Measurements from ENCODE around the gene PLAAT4.
"Not testable (repeated sequence)": the region's sequence is repeated elsewhere in the genome, so short reads cannot be mapped to it uniquely, and the experiment has no call there.

PLAAT4 gene

DNA sequence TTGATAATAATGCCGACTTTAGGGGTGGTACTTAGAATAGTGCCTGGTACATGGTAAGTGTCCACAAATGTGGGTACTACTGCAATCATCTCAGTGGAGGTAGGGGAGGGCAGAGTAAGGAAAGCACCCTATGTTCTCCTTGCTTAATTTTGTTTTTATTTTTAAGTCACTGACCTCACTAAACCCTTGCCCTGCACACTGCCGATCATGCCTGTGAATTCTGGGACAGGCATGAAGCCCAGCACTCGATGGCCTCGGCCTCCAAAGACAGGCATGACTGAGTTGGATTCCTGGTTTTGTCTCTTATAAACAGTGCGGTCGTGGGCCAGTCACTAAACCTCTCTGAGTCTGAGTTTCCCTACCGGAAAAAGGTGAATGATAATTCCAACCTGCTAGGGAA is 23.8 kb upstream of the PLAAT4 start:
- Histone ChIP-seq H3K9me3 (replicated peaks; ENCODE audit: low read length) (no peaks in the 10 kb centered on the region), H3K9ac (ENCODE audit: low read depth, low read length) (no peak overlapping the region), H3K36me3 (ENCODE audit: insufficient read depth, low read length) (no peaks in the 10 kb centered on the region), H3K4me2 (ENCODE audit: low read length) (no peak overlapping the region), H3K27me3 (ENCODE audit: control insufficient read depth, insufficient read depth, low read length) (peaks cover 4% of the 10 kb centered on the region), H3K4me1 (ENCODE audit: control insufficient read depth, insufficient read depth, low read length) (peaks cover 13% of the 10 kb centered on the region), H3K4me3 (ENCODE audit: low read length) (no peak overlapping the region)

DNA sequence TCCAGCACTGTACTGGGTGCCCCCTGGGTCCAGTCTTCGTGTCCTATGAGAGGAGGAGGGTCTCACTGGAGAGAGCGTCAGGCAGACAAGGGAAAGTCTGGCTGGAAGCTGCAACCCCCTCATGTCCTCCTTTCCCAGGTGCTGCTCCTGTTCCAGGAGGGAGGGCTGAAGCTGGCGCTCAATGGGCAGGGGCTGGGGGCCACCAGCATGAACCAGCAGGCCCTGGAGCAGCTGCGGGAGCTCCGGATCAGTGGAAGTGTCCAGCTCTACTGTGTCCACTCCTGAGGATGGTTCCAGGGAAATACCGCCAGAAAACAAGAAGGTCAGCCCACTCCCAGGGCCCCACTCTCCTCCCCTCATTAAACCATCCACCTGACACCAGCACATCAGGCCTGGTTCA is 20.5 kb upstream of the PLAAT4 start:
- H3K4me1 ChIP-seq (ENCODE audit: control insufficient read depth, insufficient read depth, low read length), result peaks cover 2% of the 10 kb centered on the region
- no peaks in the 10 kb centered on the region for H3K36me3 ChIP-seq (ENCODE audit: insufficient read depth, low read length)
- H3K4me3 ChIP-seq (ENCODE audit: low read length), result no peak overlapping the region
- no peaks in the 10 kb centered on the region for H3K9me3 ChIP-seq (replicated peaks; ENCODE audit: low read length)
- peaks cover 4% of the 10 kb centered on the region for H3K27me3 ChIP-seq (ENCODE audit: control insufficient read depth, insufficient read depth, low read length)
- H3K4me2 ChIP-seq (ENCODE audit: low read length), result no peak overlapping the region
- no peak overlapping the region for H3K9ac ChIP-seq (ENCODE audit: low read depth, low read length)

DNA sequence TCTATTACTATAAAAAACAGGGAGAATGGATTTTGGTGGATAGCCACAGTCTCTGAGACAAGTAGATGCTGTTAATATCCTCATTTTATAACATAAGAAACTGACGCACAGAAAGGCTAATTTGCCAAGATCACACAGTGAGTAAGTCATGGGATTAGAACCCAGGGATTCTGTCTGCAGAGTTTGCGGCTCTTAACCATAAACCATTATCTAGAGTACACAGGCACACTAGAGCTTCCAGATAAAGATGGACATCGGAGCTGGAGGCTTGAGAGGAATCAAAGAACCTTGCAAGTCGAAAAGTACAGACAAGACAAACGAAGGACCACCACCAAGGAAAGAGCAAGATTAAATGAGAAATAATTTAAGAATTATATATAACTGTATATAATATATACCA is 19.5 kb upstream of the PLAAT4 start:
- H3K4me2 ChIP-seq (ENCODE audit: low read length), result no peak overlapping the region
- no peak overlapping the region for H3K9ac ChIP-seq (ENCODE audit: low read depth, low read length)
- H3K4me3 ChIP-seq (ENCODE audit: low read length), result no peak overlapping the region
- no peaks in the 10 kb centered on the region for H3K9me3 ChIP-seq (replicated peaks; ENCODE audit: low read length)
- no peaks in the 10 kb centered on the region for H3K4me1 ChIP-seq (ENCODE audit: control insufficient read depth, insufficient read depth, low read length)
- H3K36me3 ChIP-seq (ENCODE audit: insufficient read depth, low read length), result no peaks in the 10 kb centered on the region
- peaks cover 4% of the 10 kb centered on the region for H3K27me3 ChIP-seq (ENCODE audit: control insufficient read depth, insufficient read depth, low read length)

DNA sequence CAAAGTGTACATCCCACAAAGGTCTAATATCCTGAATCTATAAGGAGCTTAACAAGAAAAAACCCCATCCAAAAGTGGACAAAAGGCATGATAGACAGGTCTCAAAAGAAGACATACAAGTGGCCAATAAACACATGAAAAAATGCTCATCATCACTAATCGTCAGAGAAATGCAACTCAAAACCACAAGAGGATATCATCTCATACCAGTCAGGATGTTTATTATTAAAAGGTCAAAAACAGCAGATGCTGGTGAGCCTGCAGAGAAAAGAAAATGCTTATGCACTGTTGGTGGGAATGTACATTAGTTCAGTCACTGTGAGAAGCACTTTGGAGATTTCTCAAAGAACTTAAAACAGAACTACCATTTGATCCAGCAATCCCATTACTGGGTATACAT is 18.1 kb upstream of the PLAAT4 start:
- Histone ChIP-seq H3K9me3 (replicated peaks; ENCODE audit: low read length) (no peaks in the 10 kb centered on the region), H3K4me1 (ENCODE audit: control insufficient read depth, insufficient read depth, low read length) (no peaks in the 10 kb centered on the region), H3K36me3 (ENCODE audit: insufficient read depth, low read length) (no peaks in the 10 kb centered on the region), H3K27me3 (ENCODE audit: control insufficient read depth, insufficient read depth, low read length) (peaks cover 4% of the 10 kb centered on the region), H3K4me2 (ENCODE audit: low read length) (no peak overlapping the region), H3K4me3 (ENCODE audit: low read length) (no peak overlapping the region), H3K9ac (ENCODE audit: low read depth, low read length) (no peak overlapping the region)

DNA sequence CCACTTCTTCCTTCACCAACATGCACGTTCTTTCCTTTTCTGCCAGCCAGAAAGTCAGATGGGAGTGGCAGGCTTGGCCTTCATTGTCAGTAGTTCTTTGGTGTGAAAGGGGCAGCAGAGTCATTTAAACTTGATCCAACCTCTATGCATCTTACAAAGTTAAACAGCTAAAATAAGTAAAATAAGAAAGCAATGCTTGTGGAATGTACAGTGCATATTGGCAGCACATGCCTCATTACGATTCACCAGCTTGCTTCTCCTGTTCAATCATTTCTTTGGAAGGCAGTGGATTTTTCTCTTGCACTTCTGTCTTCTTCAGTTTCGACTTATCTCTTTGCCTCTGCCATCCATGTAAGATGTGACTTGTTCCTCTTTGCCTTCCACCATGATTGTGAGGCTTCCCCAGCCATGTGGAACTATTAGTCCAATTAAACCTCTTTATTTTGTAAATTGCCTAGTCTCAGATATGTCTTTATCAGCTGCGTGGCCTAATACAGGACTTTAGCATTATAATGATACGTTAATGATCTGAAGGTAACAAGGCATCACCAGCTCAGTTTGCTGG is 15.9 kb upstream of the PLAAT4 start:
- H3K4me2 ChIP-seq (ENCODE audit: low read length), result no peak overlapping the region
- H3K9me3 ChIP-seq (replicated peaks; ENCODE audit: low read length), result no peaks in the 10 kb centered on the region
- H3K4me3 ChIP-seq (ENCODE audit: low read length), result no peak overlapping the region
- no peaks in the 10 kb centered on the region for H3K36me3 ChIP-seq (ENCODE audit: insufficient read depth, low read length)
- no peak overlapping the region for H3K9ac ChIP-seq (ENCODE audit: low read depth, low read length)
- peaks cover 4% of the 10 kb centered on the region for H3K27me3 ChIP-seq (ENCODE audit: control insufficient read depth, insufficient read depth, low read length)
- H3K4me1 ChIP-seq (ENCODE audit: control insufficient read depth, insufficient read depth, low read length), result no peaks in the 10 kb centered on the region

DNA sequence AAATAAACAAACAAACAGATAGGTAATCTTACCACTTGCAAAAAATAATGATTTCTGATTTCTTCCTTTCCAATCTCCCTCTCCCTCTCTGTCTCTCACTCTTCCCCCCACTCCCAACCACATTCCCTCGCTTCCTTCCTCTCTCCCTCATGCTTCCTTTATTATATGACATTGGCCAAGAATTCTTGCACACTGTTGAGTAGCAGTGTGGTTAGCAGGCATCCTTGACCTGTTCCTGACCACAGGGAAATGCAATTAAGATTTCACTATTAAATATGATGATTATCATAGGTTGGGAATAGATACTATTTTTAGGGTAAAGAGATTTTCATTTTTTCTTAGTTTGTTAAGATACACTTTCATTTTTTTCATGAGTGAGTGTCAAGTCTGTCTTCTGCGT is 14.7 kb upstream of the PLAAT4 start:
- Histone ChIP-seq H3K9me3 (replicated peaks; ENCODE audit: low read length) (no peaks in the 10 kb centered on the region), H3K4me3 (ENCODE audit: low read length) (no peak overlapping the region), H3K9ac (ENCODE audit: low read depth, low read length) (no peak overlapping the region), H3K36me3 (ENCODE audit: insufficient read depth, low read length) (no peaks in the 10 kb centered on the region), H3K4me2 (ENCODE audit: low read length) (no peak overlapping the region), H3K27me3 (ENCODE audit: control insufficient read depth, insufficient read depth, low read length) (peaks cover 4% of the 10 kb centered on the region), H3K4me1 (ENCODE audit: control insufficient read depth, insufficient read depth, low read length) (no peaks in the 10 kb centered on the region)

DNA sequence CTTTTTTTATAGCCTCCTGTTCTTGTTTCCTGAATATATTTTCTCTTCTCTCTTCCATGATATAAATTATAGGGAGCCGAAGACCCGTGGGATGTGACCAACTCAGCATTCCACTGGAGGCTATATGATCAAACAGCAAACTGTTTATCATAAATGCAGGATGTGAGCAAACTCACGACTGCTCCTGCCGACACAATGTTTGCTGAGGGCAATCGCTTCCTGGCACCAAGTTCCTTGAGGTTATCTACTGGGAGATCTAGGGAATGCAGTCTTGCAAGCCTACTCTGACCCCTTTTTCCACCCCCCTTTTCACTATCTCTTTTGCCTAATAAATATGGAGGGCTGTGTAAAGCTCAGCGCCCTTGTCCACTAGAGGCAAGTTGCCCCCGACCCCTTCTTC is 13.5 kb upstream of the PLAAT4 start:
- Histone ChIP-seq H3K27me3 (ENCODE audit: control insufficient read depth, insufficient read depth, low read length) (peaks cover 4% of the 10 kb centered on the region), H3K4me1 (ENCODE audit: control insufficient read depth, insufficient read depth, low read length) (no peaks in the 10 kb centered on the region), H3K9ac (ENCODE audit: low read depth, low read length) (no peak overlapping the region), H3K9me3 (replicated peaks; ENCODE audit: low read length) (no peaks in the 10 kb centered on the region), H3K4me2 (ENCODE audit: low read length) (no peak overlapping the region), H3K36me3 (ENCODE audit: insufficient read depth, low read length) (no peaks in the 10 kb centered on the region), H3K4me3 (ENCODE audit: low read length) (no peak overlapping the region)

DNA sequence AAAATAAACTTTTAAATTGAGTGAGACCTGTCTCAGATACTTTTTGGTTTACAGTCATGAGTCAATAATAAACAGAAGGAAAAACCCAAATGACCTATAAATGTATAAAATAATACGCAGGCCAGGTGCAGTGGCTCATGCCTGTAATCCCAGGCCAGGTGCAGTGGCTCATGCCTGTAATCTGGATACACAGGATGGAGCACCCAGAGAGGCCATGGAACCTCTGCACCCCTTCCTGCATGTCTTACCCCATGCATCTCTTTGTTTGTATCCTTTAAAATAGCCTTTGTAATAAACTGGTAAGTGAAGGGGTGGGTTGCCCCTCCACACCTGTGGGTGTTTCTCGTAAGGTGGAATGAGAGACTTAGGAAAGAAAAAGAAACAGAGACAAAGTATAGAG is 8.9 kb upstream of the PLAAT4 start:
- peaks cover 2% of the 10 kb centered on the region for H3K27me3 ChIP-seq (ENCODE audit: control insufficient read depth, insufficient read depth, low read length)
- H3K9me3 ChIP-seq (replicated peaks; ENCODE audit: low read length), result no peaks in the 10 kb centered on the region
- H3K4me2 ChIP-seq (ENCODE audit: low read length), result no peak overlapping the region
- H3K36me3 ChIP-seq (ENCODE audit: insufficient read depth, low read length), result no peaks in the 10 kb centered on the region
- H3K4me1 ChIP-seq (ENCODE audit: control insufficient read depth, insufficient read depth, low read length), result peaks cover 13% of the 10 kb centered on the region
- H3K4me3 ChIP-seq (ENCODE audit: low read length), result no peak overlapping the region
- H3K9ac ChIP-seq (ENCODE audit: low read depth, low read length), result no peak overlapping the region

DNA sequence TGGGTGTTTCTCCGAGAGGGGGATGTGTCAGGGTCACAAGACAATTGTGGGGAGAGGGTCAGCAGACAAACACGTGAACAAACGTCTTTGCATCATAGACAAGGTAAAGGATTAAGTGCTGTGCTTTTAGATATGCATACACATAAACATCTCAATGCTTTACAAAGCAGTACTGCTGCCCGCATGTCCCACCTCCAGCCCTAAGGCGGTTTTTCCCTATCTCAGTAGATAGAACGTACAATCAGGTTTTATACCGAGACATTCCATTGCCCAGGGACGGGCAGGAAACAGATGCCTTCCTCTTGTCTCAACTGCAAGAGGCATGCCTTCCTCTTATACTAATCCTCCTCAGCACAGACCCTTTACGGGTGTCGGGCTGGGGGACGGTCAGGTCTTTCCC is 8.5 kb upstream of the PLAAT4 start:
- H3K4me2 ChIP-seq (ENCODE audit: low read length); H3K9ac ChIP-seq (ENCODE audit: low read depth, low read length); H3K27me3 ChIP-seq (ENCODE audit: control insufficient read depth, insufficient read depth, low read length); H3K4me3 ChIP-seq (ENCODE audit: low read length); H3K36me3 ChIP-seq (ENCODE audit: insufficient read depth, low read length); H3K9me3 ChIP-seq (replicated peaks; ENCODE audit: low read length): not testable (repeated sequence)
- H3K4me1 ChIP-seq (ENCODE audit: control insufficient read depth, insufficient read depth, low read length), result peaks cover 13% of the 10 kb centered on the region

DNA sequence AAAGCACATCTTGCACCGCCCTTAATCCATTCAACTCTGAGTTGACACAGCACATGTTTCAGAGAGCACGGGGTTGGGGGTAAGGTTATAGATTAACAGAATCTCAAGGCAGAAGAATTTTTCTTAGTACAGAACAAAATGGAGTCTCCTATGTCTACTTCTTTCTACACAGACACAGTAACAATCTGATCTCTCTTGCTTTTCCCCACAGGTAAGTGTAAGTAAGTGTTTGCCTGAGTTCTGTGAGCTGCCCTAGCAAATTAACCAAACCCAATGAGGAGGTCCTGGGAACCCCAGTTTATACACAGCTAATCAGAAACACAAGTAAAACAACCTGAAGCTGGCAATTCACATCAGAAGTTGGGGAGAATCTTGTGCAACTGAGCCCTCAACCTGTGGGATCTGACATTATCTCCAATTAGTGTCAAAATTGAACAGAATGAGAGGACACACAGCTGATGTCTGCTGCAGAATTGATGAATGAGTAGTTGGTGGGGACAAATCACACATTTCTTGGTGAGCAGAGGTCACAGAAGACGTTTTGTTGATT is 7.8 kb upstream of the PLAAT4 start:
- H3K36me3 ChIP-seq (ENCODE audit: insufficient read depth, low read length); H3K4me3 ChIP-seq (ENCODE audit: low read length); H3K4me2 ChIP-seq (ENCODE audit: low read length); H3K27me3 ChIP-seq (ENCODE audit: control insufficient read depth, insufficient read depth, low read length); H3K9me3 ChIP-seq (replicated peaks; ENCODE audit: low read length); H3K9ac ChIP-seq (ENCODE audit: low read depth, low read length): not testable (repeated sequence)
- H3K4me1 ChIP-seq (ENCODE audit: control insufficient read depth, insufficient read depth, low read length), result peaks cover 13% of the 10 kb centered on the region

DNA sequence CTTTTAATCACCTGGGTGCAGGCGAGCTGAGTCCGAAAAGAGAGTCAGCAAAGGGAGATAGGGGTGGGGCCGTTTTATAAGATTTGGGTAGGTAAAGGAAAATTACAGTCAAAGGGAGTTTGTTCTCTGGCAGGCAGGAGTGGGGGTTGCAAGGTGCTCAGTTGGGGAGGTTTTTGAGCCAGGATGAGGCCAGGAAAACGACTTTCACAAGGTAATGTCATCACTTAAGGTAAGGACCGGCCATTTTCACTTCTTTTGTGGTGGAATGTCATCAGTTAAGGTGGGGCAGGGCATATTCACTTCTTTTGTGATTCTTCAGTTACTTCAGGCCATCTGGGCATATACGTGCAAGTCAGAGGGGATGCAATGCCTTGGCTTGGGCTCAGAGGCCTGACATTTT is 7.2 kb upstream of the PLAAT4 start:
- not testable (repeated sequence) for H3K9me3 ChIP-seq (replicated peaks; ENCODE audit: low read length); H3K36me3 ChIP-seq (ENCODE audit: insufficient read depth, low read length); H3K27me3 ChIP-seq (ENCODE audit: control insufficient read depth, insufficient read depth, low read length); H3K4me3 ChIP-seq (ENCODE audit: low read length); H3K4me2 ChIP-seq (ENCODE audit: low read length); H3K9ac ChIP-seq (ENCODE audit: low read depth, low read length)
- peaks cover 13% of the 10 kb centered on the region for H3K4me1 ChIP-seq (ENCODE audit: control insufficient read depth, insufficient read depth, low read length)

DNA sequence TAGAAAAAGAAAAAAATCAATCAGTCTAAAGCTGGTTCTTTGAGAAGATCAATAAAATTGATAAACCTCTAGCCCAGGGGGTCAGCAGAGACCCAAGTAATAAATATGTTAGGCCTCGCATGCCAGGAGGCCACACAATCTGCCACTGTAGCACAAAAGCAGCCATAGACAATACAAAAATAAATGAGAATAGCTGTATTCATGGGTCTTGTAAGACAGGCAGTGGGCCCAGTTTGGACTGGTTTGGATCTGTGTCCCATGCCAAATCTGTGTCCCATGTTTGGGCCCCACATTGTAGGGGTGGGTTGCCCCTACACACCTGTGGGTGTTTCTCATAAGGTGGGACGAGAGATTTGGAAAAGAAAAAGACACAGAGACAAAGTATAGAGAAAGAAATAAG is 6.6 kb upstream of the PLAAT4 start:
- H3K4me3 ChIP-seq (ENCODE audit: low read length), result no peak overlapping the region
- H3K4me2 ChIP-seq (ENCODE audit: low read length), result no peak overlapping the region
- no peak overlapping the region for H3K9ac ChIP-seq (ENCODE audit: low read depth, low read length)
- H3K36me3 ChIP-seq (ENCODE audit: insufficient read depth, low read length), result no peaks in the 10 kb centered on the region
- peaks cover 6% of the 10 kb centered on the region for H3K27me3 ChIP-seq (ENCODE audit: control insufficient read depth, insufficient read depth, low read length)
- H3K4me1 ChIP-seq (ENCODE audit: control insufficient read depth, insufficient read depth, low read length), result peaks cover 13% of the 10 kb centered on the region
- no peaks in the 10 kb centered on the region for H3K9me3 ChIP-seq (replicated peaks; ENCODE audit: low read length)

Measured in skeletal muscle satellite cell (primary cell).